Fibroblast of mammary gland (primary cell): Measurements from ENCODE around the gene RAB10.

Experiments
- DNase-seq: peaks from one replicate; pipeline ENCODE4 v3.0.0-alpha.2; 2010; ENCODE audit warnings: low read depth
- H3K4me3 ChIP-seq: 2 replicates; pipeline ENCODE4 v1.5.1; 2011; ENCODE audit warnings: low read depth, mild to moderate bottlenecking, low read length, moderate library complexity; ENCODE audit not compliant: control insufficient read depth
- TF ChIP-seq, protein P1 (sequence below): conservative IDR thresholded peaks from 2 replicates; pipeline ENCODE4 v1.5.1; 2011; ENCODE audit warnings: low read depth, low read length, inconsistent platforms; ENCODE audit not compliant: control insufficient read depth, insufficient read depth

RAB10 gene

GRCh38 chr2:26072925-26073768 lies 39.3 kb downstream of the RAB10 start:
- TF ChIP-seq, protein P1, sequence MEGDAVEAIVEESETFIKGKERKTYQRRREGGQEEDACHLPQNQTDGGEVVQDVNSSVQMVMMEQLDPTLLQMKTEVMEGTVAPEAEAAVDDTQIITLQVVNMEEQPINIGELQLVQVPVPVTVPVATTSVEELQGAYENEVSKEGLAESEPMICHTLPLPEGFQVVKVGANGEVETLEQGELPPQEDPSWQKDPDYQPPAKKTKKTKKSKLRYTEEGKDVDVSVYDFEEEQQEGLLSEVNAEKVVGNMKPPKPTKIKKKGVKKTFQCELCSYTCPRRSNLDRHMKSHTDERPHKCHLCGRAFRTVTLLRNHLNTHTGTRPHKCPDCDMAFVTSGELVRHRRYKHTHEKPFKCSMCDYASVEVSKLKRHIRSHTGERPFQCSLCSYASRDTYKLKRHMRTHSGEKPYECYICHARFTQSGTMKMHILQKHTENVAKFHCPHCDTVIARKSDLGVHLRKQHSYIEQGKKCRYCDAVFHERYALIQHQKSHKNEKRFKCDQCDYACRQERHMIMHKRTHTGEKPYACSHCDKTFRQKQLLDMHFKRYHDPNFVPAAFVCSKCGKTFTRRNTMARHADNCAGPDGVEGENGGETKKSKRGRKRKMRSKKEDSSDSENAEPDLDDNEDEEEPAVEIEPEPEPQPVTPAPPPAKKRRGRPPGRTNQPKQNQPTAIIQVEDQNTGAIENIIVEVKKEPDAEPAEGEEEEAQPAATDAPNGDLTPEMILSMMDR = no peak
- no peak overlapping the region for H3K4me3 ChIP-seq
- peak; percentile 44 for DNase-seq

DNA sequence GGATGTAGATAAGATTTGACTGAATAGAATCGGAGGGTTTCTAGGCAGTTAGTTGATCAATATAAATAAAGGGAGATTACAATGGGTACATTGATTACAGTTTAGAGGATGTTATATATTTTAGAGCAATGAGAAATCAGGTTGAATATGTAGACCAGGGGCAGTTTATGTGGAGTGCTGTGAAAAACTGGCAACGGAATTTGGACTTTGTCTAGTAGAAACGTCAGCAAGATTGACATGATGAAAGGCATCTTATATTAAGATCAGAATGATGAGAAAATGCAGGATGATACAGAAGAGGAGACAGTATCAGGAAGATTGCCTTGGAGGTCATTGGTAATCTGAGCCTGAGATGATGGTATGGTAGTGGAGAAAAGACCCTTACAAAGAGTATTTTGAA lies 39.9 kb downstream of the RAB10 start:
- no peak for DNase-seq
- TF ChIP-seq, protein P1 = no peak
- H3K4me3 ChIP-seq = no peak overlapping the region

DNA sequence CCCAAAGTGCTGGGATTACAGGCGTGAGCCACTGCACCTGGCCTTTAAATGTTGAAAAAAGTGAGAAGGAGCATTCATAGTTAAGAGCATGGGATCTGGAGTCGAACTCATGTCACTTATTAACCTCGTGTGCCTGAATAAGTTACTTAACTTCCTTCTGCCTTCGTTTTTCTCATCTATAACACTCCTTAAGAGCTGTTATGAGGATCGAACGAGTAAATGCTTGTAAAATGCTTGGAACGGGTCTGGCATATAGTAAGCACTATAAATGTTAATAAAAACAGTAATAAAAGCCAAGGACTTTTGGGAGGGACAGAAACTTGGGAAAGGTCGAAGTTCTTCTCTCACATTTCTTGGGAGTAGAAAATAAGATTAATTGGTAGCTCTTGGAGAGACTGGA lies 40.8 kb downstream of the RAB10 start:
- DNase-seq = no peak
- TF ChIP-seq, protein P1 = no peak
- H3K4me3 ChIP-seq = no peak overlapping the region

- TF ChIP-seq, protein P1 = no peak
- H3K4me3 ChIP-seq = no peak overlapping the region
- no peak for DNase-seq
Observed at GRCh38 chr2:26075173-26075572, 41.3 kb downstream of the RAB10 start.

DNA sequence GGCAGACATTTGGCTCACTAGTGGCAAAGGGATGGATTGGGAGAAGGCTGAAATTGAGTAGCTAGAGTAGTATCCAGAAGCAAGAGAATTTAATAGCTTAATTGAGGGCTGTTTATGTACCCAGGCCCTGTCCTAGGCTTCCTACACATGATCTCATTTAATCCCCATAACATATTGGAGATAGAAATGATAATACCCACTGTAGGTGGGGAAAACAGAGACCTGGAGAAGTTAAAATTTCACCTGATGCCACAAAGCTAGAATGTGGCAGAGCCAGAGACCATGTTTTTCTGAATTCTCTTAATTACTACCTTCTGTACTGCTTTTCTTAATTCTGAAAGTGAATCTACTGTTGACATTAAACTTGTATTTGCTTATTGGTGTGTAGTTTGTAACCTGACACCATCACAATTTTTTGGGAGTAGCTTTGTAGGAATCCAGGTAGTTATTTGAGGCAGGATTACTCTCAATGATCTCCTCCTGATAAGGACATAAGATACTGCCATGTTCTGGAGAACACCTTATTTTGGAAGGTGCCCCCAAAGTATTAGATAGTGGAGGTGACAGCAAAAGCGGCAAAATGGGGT lies 42.2 kb downstream of the RAB10 start:
- TF ChIP-seq, protein P1 = no peak

DNA sequence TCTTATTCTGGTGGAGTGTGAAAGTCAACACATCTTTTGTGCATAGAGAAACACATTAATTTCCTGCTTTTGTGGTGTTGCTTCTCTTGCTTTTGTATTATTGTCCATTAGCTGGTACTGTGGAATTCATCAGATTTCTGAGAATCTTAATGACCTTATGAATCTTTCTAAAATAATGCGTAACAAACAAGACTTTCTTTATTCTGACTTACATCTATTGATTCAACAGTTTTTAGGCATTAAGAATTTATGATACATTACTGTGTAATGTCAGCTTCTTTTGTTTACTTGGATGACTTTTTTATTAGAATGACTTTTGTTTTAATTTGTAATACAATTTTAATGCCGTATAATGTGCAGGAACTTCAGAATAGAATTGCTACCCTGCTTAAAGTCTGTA lies 43.4 kb downstream of the RAB10 start:
- H3K4me3 ChIP-seq = no peak overlapping the region
- no peak for DNase-seq
- TF ChIP-seq, protein P1 = no peak

More for the DNA sequence above, 42.2 kb downstream of the RAB10 start:
- H3K4me3 ChIP-seq = no peak overlapping the region
- DNase-seq = no peak
